ENCODE data around the gene ALK.

- no peak for TF ChIP-seq CTCF (IDR thresholded peaks at IDR 0.05; ENCODE audit: low read length)
- no peak for TF ChIP-seq EZH2 (optimal IDR thresholded peaks at IDR 0.05; ENCODE audit: low read depth, low read length)
Observed at GRCh38 chr2:29370173-29370572, 551.2 kb downstream of the ALK start.
